Naive thymus-derived CD8-positive, alpha-beta T cell (primary cell): ENCODE data around the gene IP6K1. TPM values are rescaled to one million over a fixed set of nuclear protein-coding genes. Genes with fewer than 3 reads are reported as not detected.
A peak's percentile ranks its signal among the peaks of the same experiment; 100 is the strongest.

ENCODE experiments used
- ATAC-seq, 2 donors: fragments of 150-1000 bp; cut with Tn5 transposase in 1 of 2; sonication (Bioruptor Pico), chemical (Tn5 transposase) in 1 of 2; 1 replicate in 1 of 2; 2 replicates in 1 of 2; pipeline ENCODE4 v1.10.0; 2021; ENCODE audit warnings: mild to moderate bottlenecking in 2 of 2, moderate library complexity in 2 of 2
- POLR2A ChIA-PET: fragments of 350-600 bp; sonication (Branson Sonifier 250); formaldehyde crosslinking; loops from one replicate; lab custom pipeline; 2021; ENCODE audit warnings: antibody characterized with exemption; lab: Charles Lee
- DNase-seq, 10 donors: peaks; one replicate each; pipeline versions ENCODE4 v3.0.0 to v3.0.0-alpha.2; 2020 to 2022
- H3K27ac Mint-ChIP-seq, 10 donors: one replicate each; pipeline ENCODE4 v1.8.0; 2020 to 2022; ENCODE audit warnings: mild to moderate bottlenecking in 10 of 10, mixed read lengths in 10 of 10, moderate library complexity in 4 of 10, inconsistent platforms in 1 of 10
- H3K27me3 Mint-ChIP-seq, 5 donors: one replicate each; pipeline ENCODE4 v1.8.0; 2021 to 2022; ENCODE audit warnings: mixed read lengths in 5 of 5
- H3K36me3 Mint-ChIP-seq, 3 donors: one replicate each; pipeline ENCODE4 v1.8.0; 2020 to 2022; ENCODE audit warnings: mixed read lengths in 3 of 3, mild to moderate bottlenecking in 2 of 3, inconsistent platforms in 1 of 3
- H3K4me1 Mint-ChIP-seq, 4 donors: one replicate each; pipeline ENCODE4 v1.8.0; 2021 to 2022; ENCODE audit warnings: mixed read lengths in 4 of 4
- H3K4me3 Mint-ChIP-seq, 10 donors: one replicate each; pipeline ENCODE4 v1.8.0; 2020 to 2022; ENCODE audit warnings: mild to moderate bottlenecking in 10 of 10, mixed read lengths in 10 of 10, moderate library complexity in 6 of 10, inconsistent platforms in 1 of 10
- H3K9me3 Mint-ChIP-seq, 9 donors: one replicate each; pipeline ENCODE4 v1.8.0; 2020 to 2022; ENCODE audit warnings: mixed read lengths in 9 of 9, mild to moderate bottlenecking in 3 of 9, inconsistent platforms in 1 of 9, moderate library complexity in 1 of 9
- microRNA-seq: library from miRNA; unstranded; fragments of <30 nt; microRNA quantifications from one replicate; pipeline ENCODE4 v1.2.0, GENCODE V29; 2022; ENCODE audit warnings: borderline microRNAs expressed
- polyA plus RNA-seq, 3 donors: library from polyadenylated mRNA; unstranded; fragments of 300-500 nt; fragmentation: Illumina TruSeq; gene quantifications; one replicate each; pipeline ENCODE4 v1.2.3, GENCODE V29; 2021
- total RNA-seq, 8 experiments: library from RNA in 2 of 8; stranded (reverse) in 2 of 8; gene quantifications; one replicate each; pipeline ENCODE4 v1.2.3 and lab custom pipeline; 2021 to 2026

The IP6K1 gene
- total and polyA plus RNA-seq, 5 experiments from 2014 or later, result 11.7 to 53.4 (median 26.0) TPM

- H3K4me1 Mint-ChIP-seq, result peaks cover 10 to 31% (median 18%) of the 10 kb centered on the region in 4 donors
- H3K9me3 Mint-ChIP-seq, result no peaks in the 10 kb centered on the region
- H3K4me3 Mint-ChIP-seq, result no peak overlapping the region
- DNase-seq, result no peak
- H3K27ac Mint-ChIP-seq, result peak overlapping the region in 2 of 10 donors; percentile 22 to 65
- POLR2A ChIA-PET, result no interaction called here
- H3K36me3 Mint-ChIP-seq, result peaks cover 0 to 42% (median 3%) of the 10 kb centered on the region in 3 donors
- H3K27me3 Mint-ChIP-seq, result no peaks in the 10 kb centered on the region
- ATAC-seq, result no peak
Observed at GRCh38 chr3:49680493-49681231, 105.7 kb downstream of the IP6K1 start.

- Mint-ChIP-seq H3K27ac (peak overlapping the region in 3 of 10 donors; percentile 41 to 79 (median 59)), H3K4me1 (peaks cover 23 to 55% (median 48%) of the 10 kb centered on the region in 4 donors), H3K4me3 (peak overlapping the region in 7 of 10 donors; percentile 46 to 97 (median 96)), H3K9me3 (no peaks in the 10 kb centered on the region), H3K27me3 (no peaks in the 10 kb centered on the region), H3K36me3 (peaks cover 0 to 36% (median 0%) of the 10 kb centered on the region in 3 donors)
- DNase-seq, result no peak
- ATAC-seq, result no peak
- POLR2A ChIA-PET, result interaction anchor here (0.9 to 2.2 kb wide), 5 partner anchors 14 to 136 kb away, joined by 3 to 7 read pairs (median 4); partner anchors contain the start of genes GMPPB and RNF123
Observed at GRCh38 chr3:49675912-49676311, 110.4 kb downstream of the IP6K1 start.

- peak in 1 of 10 donors; percentile 12 for DNase-seq
- POLR2A ChIA-PET, result interaction anchor here (0.9 to 1.3 kb wide), 4 partner anchors 15 to 134 kb away, joined by 3 to 4 read pairs (median 4); partner anchors contain the start of genes GMPPB, IP6K1 and RNF123
- peaks cover 17 to 51% (median 43%) of the 10 kb centered on the region in 4 donors for H3K4me1 Mint-ChIP-seq
Observed at GRCh38 chr3:49674497-49674983, 111.8 kb downstream of the IP6K1 start.

More at GRCh38 chr3:49674497-49674983, 111.8 kb downstream of the IP6K1 start:
- no peaks in the 10 kb centered on the region for H3K9me3 Mint-ChIP-seq
- H3K27ac Mint-ChIP-seq, result peak overlapping the region; percentile 37 to 98 (median 94)
- peaks cover 0 to 22% (median 0%) of the 10 kb centered on the region in 3 donors for H3K36me3 Mint-ChIP-seq
- no peaks in the 10 kb centered on the region for H3K27me3 Mint-ChIP-seq
- peak overlapping the region; percentile 91 to 98 (median 96) for H3K4me3 Mint-ChIP-seq
- peak; percentile 2 to 19 for ATAC-seq

Small RNA genes within 50 kb of the gene (microRNA-seq; reads per million reads assigned to microRNA genes)
- gene MIR5193, result 1.7 reads per million

Other genes starting within 250 kb of the IP6K1 start
- under 1 TPM; 0.22 to 0.23 TPM for gene BSN, start 232.1 kb downstream of the IP6K1 start, total RNA-seq
- under 1 TPM in 1 of 3 donors, not detected in 2; 0.19 TPM for gene BSN, start 232.1 kb downstream of the IP6K1 start, polyA plus RNA-seq
- 100 to 1,000 TPM; 137 to 139 TPM for gene APEH, start 112.2 kb downstream of the IP6K1 start, total RNA-seq
- 100 to 1,000 TPM; 105 to 131 (median 114) TPM for gene APEH, start 112.2 kb downstream of the IP6K1 start, polyA plus RNA-seq
- 10 to 100 TPM; 13.3 to 13.7 TPM for gene MST1, start 97.1 kb downstream of the IP6K1 start, total RNA-seq
- 1 to 10 TPM in 1 of 3 donors, under 1 TPM in 2; 0.29 to 1.1 (median 0.74) TPM for gene MST1, start 97.1 kb downstream of the IP6K1 start, polyA plus RNA-seq
- gene RNF123, start 97.0 kb downstream of the IP6K1 start, total RNA-seq, result 10 to 100 TPM; 66.4 to 70.0 TPM
- 10 to 100 TPM in 2 of 3 donors, 1 to 10 TPM in 1; 8.8 to 20.4 (median 10.5) TPM for gene RNF123, start 97.0 kb downstream of the IP6K1 start, polyA plus RNA-seq
- gene AMIGO3, start 66.9 kb downstream of the IP6K1 start, total RNA-seq, result 1 to 10 TPM; 1.0 to 1.1 TPM
- 1 to 10 TPM; 1.2 to 1.5 (median 1.2) TPM for gene AMIGO3, start 66.9 kb downstream of the IP6K1 start, polyA plus RNA-seq
- gene GMPPB, start 62.6 kb downstream of the IP6K1 start, total RNA-seq, result 10 to 100 TPM; 21.6 to 22.2 TPM
- 10 to 100 TPM in 2 of 3 donors, 1 to 10 TPM in 1; 7.5 to 14.8 (median 12.3) TPM for gene GMPPB, start 62.6 kb downstream of the IP6K1 start, polyA plus RNA-seq
- not detected for gene CDHR4, start 13.3 kb upstream of the IP6K1 start, total RNA-seq
- not detected for gene CDHR4, start 13.3 kb upstream of the IP6K1 start, polyA plus RNA-seq
- 1 to 10 TPM; 1.8 to 4.4 TPM for gene INKA1, start 16.7 kb upstream of the IP6K1 start, total RNA-seq
- 1 to 10 TPM in 1 of 3 donors, under 1 TPM in 2; 0.33 to 3.5 (median 0.44) TPM for gene INKA1, start 16.7 kb upstream of the IP6K1 start, polyA plus RNA-seq
- 100 to 1,000 TPM; 326 to 331 TPM for gene UBA7, start 27.4 kb upstream of the IP6K1 start, total RNA-seq
- 10 to 100 TPM; 30.9 to 43.8 (median 33.5) TPM for gene UBA7, start 27.4 kb upstream of the IP6K1 start, polyA plus RNA-seq
- gene TRAIP, start 70.0 kb upstream of the IP6K1 start, total RNA-seq, result 1 to 10 TPM; 4.3 to 5.8 TPM
- gene TRAIP, start 70.0 kb upstream of the IP6K1 start, polyA plus RNA-seq, result 1 to 10 TPM; 1.3 to 2.0 (median 1.7) TPM
- not detected for gene CAMKV, start 83.4 kb upstream of the IP6K1 start, total RNA-seq
- not detected for gene CAMKV, start 83.4 kb upstream of the IP6K1 start, polyA plus RNA-seq
- gene MST1R, start 117.3 kb upstream of the IP6K1 start, total RNA-seq, result 1 to 10 TPM in 1 of 2 experiments, under 1 TPM in 1; 0.75 to 1.0 TPM
- under 1 TPM in 2 of 3 donors, not detected in 1; 0.19 to 0.58 TPM for gene MST1R, start 117.3 kb upstream of the IP6K1 start, polyA plus RNA-seq
- 10 to 100 TPM in 1 of 2 experiments, 1 to 10 TPM in 1; 9.0 to 10.1 TPM for gene MON1A, start 143.3 kb upstream of the IP6K1 start, total RNA-seq
- 10 to 100 TPM; 12.2 to 21.0 (median 13.7) TPM for gene MON1A, start 143.3 kb upstream of the IP6K1 start, polyA plus RNA-seq
- 100 to 1,000 TPM; 189 to 197 TPM for gene RBM6, start 153.6 kb upstream of the IP6K1 start, total RNA-seq
- 10 to 100 TPM; 29.9 to 46.5 (median 31.7) TPM for gene RBM6, start 153.6 kb upstream of the IP6K1 start, polyA plus RNA-seq